ENCODE measurements around the gene CPNE4.

DNA sequence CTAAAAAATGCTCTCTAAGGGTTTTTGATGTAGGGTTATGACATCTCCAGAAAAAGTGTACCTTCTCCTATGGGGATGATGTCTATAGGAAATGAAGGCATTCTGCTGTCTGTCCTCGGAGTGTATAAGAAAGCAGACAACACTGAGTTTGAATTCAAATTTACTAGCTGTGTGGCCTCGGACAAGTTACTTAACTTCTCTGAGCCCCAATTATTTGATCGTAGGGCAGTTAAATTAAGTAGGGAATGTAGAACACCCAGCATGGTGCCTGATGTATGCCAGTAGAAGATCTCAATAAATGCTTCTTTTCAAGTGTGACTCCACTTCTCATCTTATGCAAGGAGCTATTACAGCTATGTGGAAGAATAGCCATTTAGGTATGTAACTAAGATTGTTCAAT, 184.6 kb downstream of the CPNE4 start:
- no peak for TF ChIP-seq EZH2 (IDR thresholded peaks at IDR 0.05; ENCODE audit: borderline replicate concordance, low read depth, low read length, poor library complexity, severe bottlenecking)
- TF ChIP-seq, protein P1, sequence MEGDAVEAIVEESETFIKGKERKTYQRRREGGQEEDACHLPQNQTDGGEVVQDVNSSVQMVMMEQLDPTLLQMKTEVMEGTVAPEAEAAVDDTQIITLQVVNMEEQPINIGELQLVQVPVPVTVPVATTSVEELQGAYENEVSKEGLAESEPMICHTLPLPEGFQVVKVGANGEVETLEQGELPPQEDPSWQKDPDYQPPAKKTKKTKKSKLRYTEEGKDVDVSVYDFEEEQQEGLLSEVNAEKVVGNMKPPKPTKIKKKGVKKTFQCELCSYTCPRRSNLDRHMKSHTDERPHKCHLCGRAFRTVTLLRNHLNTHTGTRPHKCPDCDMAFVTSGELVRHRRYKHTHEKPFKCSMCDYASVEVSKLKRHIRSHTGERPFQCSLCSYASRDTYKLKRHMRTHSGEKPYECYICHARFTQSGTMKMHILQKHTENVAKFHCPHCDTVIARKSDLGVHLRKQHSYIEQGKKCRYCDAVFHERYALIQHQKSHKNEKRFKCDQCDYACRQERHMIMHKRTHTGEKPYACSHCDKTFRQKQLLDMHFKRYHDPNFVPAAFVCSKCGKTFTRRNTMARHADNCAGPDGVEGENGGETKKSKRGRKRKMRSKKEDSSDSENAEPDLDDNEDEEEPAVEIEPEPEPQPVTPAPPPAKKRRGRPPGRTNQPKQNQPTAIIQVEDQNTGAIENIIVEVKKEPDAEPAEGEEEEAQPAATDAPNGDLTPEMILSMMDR (conservative IDR thresholded peaks at IDR 0.05; ENCODE audit: low read depth, low read length): no peak

Measured in A673 (cell line).